Frontal cortex (tissue), 4 donors: Measurements from ENCODE around the gene STX4. TPM values are rescaled to one million over a fixed set of nuclear protein-coding genes. Genes with fewer than 3 reads are reported as not detected.

ENCODE experiments used
- DNase-seq, 2 donors: peaks; one replicate each; pipeline ENCODE4 v3.0.0; 2012; ENCODE audit warnings: low spot score in 2 of 2
- FAIRE-seq: peaks from 2 replicates; lab custom pipeline; 2012; peaks lifted over from hg19 to GRCh38; lab: Jason Lieb, UNC
- total RNA-seq: library from RNA; depleted of rRNA; stranded (reverse); fragments of >200 nt; gene quantifications from one replicate; pipeline ENCODE4 v1.2.3, GENCODE V29; 2014
- donor health status: control.
- donor health status: control.
- donor health status: control.

Gene STX4
- total RNA-seq, 1 donor from 2014 or later = 13.9 TPM

DNA sequence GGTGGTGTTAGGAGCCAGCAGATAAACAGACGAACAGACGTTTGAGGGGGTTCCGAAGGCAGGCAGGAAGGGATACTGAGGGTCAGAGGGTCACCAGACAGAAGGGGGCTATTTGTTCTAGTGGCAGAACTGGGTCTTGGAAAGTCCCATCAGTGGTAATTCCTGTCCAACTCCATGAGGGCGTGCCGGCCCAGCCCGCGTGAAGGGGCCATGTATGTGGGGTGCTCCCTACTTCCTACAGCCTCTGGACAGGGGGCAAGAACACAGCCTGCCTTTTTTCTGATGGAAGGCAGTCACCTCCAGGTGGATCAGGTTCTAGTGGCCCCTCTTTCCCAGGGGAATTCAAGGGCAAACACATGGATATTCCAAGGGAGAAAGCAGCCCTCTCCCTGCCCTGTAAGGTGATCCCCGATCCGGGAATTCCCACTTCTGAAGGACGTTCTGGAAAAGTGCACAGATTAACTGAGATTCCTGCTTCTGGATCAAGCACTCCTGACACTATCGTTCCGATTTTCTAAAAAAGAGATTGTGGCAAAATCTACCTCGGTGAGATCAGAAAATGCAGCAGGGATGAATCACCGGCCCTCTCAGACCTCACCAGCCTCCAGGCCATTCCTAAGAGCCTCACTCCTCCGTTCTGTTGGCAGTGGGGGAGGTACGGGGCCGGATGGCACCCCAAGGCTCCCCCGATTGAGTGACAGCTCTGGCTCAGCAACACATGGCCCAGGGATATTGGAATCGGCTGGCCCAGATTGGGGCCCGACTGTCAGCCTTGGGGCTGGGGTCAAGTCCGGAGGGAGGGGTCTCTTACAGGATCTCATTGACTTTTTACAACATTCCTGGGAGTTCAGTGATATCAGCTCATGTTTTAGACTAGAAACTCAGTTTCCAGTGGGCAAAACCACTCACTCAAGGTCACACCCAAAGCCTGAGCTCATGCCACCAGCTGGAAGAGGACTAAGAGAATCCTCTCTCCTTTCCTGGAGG lies 35.3 kb upstream of the STX4 start:
- FAIRE-seq (no peak), DNase-seq (no peak)

DNA sequence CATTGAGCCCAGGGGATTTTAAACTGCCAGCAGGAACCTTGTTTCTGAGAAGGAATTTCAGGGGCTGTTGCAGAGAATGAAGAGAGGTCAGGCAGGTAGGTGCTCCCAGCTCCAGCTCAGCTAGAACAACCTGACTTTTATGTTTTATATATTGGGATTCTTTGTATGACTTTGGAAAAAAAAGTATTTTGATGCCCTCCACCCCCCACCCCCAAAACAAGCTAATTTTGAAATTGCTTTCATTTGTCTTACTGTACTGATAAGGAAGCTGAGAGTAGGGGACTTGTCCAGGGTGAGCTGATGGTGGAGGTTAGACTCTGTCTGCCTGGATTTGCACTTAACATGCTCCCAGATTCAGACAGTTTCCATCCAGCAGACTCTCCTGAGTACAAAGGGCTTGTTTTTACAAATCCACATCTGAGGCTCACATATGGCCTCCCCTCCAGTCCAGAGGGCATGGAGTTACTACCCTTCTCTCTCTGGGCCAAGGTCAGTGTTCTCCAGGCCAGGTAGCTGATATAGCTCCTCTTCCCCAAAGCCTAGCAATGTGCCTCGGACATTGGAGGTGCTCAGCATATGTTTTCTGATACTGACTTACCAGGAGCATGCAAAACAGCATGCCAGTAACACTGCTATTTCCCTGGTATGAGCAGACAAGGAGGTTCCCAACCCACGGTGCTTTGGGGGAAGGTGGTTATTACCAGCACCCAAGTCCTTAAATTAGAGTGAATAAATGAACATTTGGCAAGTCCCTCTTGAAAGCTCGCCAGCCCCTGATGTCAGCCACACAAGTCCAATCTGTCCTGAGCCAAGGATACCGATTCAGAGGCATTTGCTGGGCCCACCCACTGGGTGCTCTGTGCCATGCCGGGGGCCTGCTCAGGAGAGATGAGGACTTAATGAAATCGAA lies 34.3 kb upstream of the STX4 start:
- no peak for FAIRE-seq

DNA sequence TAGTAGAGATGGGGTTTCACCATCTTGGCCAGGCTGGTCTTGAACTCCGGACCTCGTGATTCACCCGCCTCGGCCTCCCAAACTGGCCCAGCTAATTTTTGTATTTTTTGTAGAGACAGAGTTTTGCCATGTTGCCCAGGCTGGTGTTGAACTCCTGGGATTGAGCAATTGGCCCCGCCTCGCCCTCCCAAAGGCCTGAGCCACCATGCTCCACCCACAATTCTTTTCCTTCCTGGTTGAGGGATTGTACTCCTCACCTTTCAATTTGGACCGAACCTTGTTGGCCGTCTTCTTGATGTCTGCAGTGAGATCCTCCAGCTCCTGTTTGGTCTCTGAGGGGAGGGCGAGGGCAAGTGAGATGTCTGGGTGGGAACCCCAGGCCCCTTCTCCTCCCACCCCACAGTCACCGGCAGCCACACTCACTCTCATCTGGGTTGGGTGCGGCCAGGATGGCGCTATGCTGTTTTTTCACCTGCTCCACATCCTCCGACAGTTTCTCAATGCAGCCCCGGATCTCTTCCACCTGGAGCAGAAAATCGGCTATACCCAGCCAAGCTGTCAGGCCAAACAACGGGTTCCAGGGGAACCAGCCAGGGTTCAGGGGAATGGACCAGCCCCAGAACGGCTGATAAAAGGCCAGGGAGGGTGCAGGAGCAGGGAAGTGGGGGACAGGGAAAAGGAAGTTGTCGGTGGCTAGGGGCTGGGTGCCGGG lies 32.5 kb upstream of the STX4 start:
- FAIRE-seq (no peak), DNase-seq (no peak)

More for the DNA sequence above, 34.3 kb upstream of the STX4 start:
- no peak for DNase-seq

DNA sequence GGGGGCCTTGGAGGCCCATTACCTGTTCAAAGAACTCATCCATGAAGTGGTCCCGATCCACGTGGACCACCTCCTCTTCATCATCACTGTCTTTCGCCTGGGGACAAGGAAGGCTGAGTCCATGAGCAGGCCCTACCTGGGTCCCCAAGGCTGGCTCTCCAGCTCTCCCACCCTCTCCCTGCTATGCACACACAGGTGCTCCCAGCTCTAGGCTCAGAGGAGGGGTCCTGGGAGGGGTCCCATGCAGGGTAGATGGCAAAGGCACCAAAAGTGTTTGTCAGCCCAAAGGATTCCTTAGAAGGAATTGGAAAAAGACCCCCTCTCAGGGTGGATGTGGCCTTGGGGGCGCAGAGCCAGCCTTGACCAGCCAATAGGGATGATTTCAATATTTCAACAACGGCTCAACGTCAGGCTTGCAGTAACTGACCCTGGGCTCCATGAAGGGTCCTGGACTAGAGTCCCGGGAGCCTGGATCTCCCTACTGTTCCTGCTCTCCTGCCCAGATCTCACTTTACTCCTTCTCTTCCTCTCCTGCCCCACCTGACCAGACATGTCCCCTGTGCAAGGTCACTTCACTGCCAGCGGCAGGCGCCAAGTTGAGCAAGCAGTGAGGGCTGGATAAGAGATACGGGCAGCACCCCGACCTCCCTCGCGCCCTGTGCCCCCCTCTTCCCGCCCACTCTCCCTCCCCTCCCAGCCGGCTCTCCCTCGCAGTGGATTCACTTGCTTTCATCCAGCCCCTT lies 31.7 kb upstream of the STX4 start:
- FAIRE-seq (no peak), DNase-seq (no peak)

DNA sequence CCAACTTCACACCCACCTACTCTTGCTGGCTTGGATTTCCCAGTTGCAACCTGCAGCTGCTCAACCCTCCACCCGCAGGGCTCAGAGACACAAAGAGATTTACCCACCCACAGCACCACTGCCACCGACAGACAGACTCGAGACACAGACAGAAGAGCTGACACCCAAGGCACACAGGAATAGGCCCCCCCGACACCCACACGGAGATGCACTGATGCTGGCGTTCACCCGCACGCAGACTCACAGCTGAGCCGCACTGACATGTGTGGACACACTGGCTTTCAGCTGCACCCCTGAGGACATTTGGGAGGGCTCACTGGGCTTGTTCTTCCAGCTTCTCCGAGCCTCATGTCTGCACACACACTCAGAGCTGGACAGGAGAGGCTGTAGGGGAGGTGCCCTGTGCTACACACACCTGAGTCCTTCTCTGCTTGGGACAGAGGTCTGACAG lies 31.1 kb upstream of the STX4 start:
- DNase-seq = no peak
- no peak for FAIRE-seq

DNA sequence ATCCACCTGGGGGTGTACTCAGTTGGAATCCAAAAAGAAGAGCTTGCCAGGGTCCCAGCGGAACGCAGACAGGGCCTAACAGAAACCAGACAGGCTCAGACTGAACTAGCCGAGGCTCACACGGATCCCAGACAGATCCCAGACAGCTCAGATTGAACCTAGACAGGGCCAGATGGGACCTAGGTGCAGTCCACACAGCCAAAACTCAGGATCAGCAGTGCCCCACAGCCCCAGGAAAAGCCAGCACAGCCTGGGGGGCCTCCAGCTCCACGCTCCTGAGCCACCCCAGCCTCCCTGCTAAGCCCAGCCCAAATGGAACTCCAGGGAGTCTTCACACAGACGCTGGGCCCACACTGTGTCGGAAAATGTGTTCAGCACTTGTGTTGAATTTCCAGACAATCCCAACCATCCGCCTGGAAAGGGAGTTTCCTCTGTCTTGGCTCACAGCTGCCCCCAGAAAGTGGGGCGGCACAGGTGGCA lies 30.5 kb upstream of the STX4 start:
- DNase-seq (no peak), FAIRE-seq (no peak)

DNA sequence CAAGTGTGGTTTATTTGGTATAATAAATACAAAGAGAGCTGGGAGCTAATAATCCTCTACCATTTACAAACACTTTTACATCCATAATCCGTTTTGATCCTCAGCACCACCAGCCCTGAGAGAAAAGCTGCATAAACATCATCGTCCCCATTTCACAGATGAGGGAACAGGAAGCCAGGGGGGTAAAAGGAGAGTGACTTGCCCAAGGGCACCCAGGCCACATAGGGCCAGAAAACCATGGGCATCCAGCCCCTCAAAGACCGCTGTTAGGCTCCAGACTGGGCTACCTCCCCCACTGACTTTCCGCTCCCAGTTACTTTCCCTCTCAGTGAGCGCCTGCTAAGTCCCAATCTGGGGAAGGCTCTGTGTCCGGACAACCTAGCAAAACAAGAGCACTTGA lies 29.6 kb upstream of the STX4 start:
- DNase-seq = no peak
- no peak for FAIRE-seq

DNA sequence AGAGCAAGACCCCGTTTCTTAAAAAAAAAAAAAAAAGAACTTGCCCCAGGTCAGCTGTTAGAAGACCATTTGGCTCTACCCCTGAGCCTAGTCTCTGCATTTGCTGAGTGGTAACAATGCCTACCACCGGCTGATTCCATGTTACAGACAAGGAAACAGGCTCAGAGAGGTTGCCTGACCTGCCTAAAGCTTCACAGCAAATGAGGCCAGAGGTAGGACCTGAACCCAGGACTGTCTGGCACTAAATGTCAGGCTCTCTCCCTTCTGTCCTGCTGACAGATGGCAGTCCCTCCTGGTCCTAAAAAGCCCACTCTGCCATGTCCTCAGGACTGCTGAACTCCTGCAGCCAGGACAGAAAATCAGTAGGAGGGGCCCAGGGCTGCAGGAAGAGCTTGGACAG lies 28.7 kb upstream of the STX4 start:
- FAIRE-seq (no peak), DNase-seq (no peak)

DNA sequence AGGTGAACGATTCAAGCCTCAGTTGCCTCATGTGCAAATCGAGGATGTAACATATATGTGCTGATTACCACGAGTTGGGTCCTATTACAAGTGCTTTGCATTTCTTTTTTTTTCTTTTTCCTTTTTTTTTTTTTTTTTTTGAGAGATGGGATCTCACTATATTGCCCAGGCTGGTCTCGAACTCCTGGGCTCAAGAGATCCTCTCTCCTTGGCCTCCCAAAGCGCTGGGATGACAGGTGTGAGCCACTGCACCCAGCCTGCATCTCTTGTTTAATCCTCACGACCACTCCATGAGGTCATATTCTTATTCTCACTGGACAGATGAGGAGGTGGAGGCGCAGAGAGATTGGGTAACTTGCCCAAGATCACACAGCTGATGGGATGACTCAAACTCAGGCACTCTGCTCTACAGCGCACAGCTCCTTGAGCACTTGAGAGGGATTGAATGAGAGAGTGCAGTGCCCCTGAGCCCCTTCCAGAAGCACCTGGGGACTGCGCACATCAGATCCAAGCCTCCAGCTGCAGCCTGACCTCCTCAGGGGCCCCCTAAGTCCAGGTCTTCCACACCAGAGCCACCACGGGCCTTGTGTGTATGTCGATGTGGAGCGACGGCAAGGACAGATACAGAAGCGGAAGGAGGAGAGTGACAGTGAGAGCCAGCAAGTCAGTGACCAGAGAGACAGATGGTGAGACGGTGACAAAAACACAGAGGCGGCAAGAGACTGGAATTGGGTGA lies 27.8 kb upstream of the STX4 start:
- FAIRE-seq = no peak

DNA sequence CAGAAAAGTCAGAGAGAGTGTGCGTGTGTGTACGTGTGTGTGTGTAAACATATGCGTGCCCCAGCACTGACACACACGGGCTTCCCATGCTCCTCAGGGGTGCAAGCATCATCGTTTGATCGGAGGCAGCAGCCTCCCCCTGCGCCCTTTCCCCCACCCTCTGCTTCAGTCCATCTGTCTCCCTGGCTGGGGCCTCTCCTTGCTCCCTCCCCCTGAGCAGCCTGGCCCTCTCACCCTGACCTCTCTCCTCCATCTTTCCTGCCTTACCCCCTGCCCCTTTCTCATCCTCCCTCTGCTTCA lies 27.3 kb upstream of the STX4 start:
- DNase-seq = no peak
- no peak for FAIRE-seq

More for the DNA sequence above, 27.8 kb upstream of the STX4 start:
- DNase-seq = peak in 1 of 2 donors; percentile 20

DNA sequence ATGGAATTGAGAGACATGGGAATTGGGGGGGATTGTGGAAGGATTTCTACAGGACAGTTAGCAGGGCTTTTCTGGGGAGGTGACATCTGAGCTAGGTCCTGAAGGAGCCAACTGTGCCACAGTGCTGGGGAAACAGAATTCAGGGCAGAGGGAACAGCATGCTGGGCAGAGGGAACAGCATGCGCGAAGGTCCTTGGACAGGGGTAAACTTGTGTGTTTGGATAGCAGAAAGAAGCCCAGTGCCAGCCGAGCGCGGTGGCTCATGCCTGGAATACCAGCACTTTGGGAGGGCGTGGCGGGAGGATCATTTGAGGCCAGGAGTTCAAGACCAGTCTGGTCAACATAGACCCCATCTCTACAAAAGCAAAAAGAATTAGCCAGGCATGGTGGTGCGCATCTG lies 26.8 kb upstream of the STX4 start:
- DNase-seq (no peak), FAIRE-seq (no peak)

DNA sequence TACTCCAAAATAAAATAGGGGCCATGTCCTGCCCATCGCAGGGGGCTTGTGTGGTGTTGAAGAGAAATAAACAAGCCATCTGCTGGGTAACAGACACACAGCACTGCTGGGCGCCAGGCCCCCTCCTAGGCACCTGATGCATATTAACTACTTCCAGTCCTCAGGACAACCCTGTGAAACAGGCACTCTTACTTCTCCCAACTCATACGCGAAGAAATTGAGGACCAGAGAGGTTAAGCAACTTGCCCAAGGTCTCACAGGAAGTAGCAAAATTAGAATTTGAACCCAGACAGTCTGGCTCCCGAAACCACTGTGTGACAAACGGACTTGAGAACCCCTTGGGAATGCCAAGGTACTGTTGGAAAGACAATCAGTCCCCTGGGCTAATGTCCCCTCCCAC lies 25.7 kb upstream of the STX4 start:
- no peak for FAIRE-seq

DNA sequence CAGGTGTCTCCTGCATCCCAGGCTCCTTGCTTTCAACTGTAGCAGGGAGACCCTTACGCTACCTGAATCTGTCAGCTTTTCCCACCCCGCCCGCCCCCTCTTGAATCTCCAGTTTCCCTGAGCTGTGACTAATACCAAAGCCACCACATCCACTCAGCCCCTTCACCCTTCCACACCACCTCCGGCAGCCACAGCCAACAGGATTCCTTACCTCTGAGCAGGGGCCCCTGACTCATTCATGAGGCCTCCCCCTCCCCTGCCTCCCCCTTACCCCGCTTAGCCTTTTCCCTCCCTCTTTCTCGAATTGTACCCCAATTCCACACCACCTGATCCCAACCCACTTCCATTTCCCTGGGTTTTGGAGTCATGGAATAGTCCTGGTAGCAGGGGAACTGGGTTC lies 25.2 kb upstream of the STX4 start:
- FAIRE-seq (no peak), DNase-seq (no peak)

More for the DNA sequence above, 25.7 kb upstream of the STX4 start:
- DNase-seq = no peak

DNA sequence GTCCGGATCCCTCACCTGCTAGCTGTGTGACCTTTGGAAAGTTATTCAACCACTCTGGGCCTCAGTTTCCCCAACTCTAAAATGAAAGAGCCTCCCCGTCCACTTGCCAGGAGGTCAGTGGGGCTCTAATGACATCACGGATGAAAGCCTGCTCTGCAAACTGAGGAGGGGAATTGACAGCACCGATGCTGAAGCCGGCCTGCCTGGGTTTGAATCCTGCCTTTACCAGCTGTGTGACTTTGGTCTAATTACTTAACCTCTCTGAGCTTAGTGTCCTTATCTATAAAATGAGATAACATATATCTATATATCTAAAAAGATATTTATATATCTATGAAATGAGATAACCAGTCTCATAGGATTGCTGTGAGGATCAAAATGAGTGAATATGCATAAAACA lies 24.8 kb upstream of the STX4 start:
- DNase-seq = no peak
- no peak for FAIRE-seq

DNA sequence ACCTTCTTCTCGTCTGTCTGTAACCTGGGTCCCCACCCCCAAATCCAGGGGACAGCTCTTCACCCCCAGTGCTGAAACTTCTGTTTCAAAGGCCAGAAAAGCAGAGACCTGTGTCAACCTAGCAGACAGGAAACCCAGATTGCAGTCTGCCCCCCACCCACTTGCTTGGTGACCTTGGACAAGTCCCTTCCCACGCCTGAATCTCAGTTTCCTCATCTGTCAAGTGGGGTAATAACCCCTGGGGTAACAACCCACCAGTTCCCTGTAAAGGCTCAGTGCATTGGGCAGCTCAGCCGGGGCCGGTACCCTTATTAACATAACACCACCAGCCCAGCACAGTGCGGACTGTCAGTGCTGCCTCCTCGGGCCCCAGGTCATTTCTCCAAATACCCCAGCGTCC lies 24.2 kb upstream of the STX4 start:
- FAIRE-seq (no peak), DNase-seq (no peak)

DNA sequence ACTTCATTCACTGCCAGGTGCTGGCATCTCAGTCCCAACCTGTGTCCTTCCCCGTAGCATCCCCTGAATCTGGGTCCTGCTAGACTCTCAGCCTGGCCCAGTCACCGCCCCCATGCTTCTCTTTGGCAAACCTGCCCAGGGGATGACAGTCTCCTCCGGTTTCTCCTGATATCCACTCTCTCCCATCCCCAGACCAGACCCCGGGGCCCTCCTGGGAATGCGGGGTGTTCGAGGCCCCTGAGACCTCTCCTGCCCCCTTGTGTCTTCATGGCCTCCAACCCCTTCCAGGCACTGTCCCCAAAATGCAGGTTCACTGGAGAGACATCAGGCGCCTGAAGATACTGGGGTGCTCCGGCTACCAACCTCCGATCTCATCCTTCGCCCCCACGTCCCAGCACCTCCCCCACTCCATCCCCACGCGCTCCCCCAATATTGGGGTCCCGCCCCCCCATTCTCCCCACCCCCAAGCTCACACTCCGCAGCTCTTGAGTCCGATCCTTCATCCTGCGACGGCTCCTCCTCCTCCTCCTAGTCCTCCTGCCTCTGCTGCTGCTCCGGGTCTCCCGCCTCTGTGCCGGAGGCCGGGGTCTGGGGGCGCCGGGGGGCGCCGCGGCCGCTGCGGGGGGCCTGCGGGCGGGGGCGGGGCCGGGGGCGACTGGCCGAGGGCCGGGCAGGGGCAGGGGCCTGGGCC lies 23.3 kb upstream of the STX4 start:
- FAIRE-seq = no peak
- DNase-seq = no peak

DNA sequence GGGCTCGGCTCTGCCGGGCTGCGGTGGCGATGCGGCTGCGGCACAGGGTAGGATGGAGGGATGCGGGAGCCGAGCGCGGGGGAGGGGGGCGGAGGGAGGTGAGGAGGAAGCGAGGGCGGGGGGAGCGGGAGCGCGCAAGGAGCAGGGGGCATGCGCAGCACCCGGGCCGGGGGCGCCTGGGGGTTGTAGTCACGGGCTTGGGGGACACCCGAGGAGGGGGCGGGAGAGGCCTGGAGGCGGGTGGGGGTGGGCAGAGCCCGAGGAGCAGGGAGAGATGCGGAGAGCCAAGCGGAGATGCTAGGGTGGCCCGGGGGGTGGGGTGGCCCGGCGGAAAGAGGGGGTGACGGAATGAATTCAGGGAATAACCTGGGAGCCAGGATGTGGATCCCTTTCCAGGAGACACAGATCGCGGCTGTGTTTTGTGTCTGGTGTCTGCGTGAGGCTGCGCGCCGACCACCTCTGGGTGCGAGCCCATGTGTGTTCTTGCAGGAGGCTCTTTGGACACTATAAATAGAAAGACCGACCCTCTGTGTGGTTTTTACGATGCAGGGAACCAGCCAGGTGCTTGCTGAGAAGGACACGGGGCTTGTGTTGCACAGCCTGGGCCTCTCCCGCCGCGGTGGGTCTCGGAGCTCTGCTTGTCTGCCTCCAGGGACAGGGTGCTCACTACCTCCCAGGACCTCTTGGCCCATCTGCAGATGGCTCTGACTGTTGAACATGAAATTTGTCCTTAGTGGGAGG lies 22.6 kb upstream of the STX4 start, which contains the start of gene STX1B:
STX1B (minus strand) TSS at position 54 of the 741 bp plus-strand sequence. CDS start 242 bp downstream, outside the sequence.
- peak; percentile 77 to 78 for DNase-seq
- FAIRE-seq = no peak
